GM21423 (cell line): ENCODE data around the gene ACO1.

Source experiments
- ATAC-seq: cut with Tn5 transposase; IDR thresholded peaks from one replicate; pipeline ENCODE4 v1.9.1; 2021; ENCODE audit warnings: mild to moderate bottlenecking, moderate library complexity; ENCODE audit not compliant: unreplicated experiment

Gene ACO1

GRCh38 chr9:32414856-32415255 is 30.4 kb downstream of the ACO1 start:
- ATAC-seq: no peak

DNA sequence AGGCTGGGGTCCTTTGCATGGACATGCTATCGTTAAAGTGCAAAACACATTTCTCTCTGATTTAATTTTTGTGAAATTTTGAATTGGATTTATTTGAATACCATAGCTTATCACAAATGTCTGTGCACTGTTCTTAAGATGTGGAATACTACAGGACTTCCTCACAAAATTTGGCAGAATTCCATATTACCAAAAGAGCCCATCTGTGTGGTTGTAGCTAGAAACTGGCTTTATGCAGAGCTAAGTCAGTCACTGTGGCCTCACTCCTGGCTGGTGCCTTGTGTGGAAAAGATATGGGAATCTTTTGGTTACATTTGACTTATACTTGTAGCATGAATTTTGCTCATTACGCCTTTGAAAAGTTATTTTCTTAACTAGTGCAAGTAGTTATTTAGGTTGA is 35.5 kb downstream of the ACO1 start:
- ATAC-seq: no peak

DNA sequence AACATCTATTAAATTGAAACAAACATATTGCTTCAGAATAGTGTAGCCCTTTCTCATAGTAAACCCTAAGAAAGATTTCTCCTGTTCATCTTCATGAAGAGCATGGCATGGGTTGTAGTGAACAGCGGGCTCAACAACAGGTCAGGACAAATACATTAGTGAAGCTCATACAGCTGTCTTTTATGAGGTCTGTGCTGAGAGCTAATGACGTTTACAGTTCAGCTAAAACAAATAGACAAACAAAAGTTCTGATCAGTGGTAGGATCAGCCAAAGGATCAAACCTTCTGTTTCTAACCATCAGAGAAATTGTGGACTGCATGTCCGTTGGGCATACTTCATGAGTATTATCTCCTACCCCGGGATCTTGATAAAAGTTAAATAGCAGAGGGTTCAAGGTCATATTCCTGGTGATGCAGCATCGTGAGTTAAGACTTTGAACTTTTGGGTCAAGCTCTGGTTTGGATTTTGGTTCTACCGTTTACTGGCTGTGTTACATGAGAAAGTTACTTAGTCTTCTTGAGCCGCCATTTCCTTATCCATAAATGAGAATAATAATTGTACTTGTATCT is 37.9 kb downstream of the ACO1 start:
- ATAC-seq: no peak

GRCh38 chr9:32423371-32423770 is 38.9 kb downstream of the ACO1 start:
- no peak for ATAC-seq

DNA sequence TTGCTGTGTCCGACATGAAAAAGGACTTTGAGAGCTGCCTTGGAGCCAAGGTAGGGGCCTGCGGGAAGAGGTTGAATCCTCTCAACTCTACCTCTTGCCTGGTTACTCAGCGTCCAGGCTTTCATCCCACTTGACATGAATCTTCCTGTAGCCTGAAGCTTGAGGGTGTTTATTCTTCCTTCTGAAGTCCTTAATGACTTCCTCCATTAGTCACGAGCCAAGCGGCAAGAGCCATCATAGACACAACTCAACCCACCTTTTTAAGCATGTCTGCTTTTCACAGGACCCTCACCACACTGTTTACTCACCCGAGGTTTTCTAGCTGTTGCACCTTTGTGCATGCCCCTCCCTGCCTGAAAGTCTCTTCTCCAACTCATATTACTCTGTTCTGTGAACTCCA is 40.2 kb downstream of the ACO1 start:
- ATAC-seq: no peak

DNA sequence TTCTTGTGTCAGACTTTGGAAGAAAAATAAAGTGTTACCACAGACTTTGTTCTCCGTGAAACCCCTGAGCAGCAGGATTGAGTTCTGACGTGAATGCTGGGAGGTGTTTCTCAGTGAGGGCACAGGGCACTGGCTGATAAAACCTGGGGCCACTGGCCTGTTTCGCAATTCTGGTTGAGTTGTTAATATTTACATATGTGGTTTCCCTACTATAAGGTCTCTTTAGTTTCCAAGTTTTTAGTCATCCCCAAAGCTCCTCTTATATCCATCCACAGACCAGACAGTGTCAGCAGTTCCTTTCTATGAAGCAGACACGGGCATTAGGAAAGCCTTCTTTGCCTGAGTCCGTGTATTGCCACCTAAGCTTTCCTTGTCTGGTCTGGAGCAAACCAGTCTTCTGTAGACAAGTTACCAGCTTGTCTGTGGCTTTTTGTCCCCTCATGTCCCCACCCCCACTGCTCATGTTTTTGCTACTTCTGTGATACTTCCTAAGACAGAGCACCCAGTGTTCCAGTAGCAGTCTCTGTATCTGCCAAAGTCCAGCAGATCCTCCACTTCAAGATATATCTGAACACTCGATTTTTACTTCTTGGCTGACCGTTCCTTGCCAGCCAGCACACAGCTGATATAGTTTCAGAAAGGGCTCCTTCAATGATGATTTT is 42.0 kb downstream of the ACO1 start:
- ATAC-seq: peak; percentile 52

- ATAC-seq: no peak
Measured at GRCh38 chr9:32427111-32427873, 42.8 kb downstream of the ACO1 start.

DNA sequence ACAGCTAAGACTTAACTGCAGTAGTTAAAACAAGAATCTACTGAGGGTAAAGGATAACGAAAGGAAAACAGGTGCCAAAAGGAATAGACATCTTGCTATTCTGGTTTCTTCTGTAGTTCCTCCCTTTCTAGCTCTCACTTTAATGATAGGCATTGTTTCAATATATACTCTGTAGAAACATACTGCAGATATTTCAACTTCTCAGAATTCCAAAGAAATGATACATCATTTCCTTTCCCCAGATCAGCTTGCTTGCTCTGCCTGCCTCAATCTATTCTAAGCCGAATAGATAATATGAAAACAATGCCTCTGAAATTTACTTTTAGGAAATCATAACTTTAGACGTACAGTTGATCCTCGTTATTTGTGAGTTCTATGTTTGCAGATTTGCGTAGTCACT is 46.3 kb downstream of the ACO1 start:
- ATAC-seq: no peak

GRCh38 chr9:32431196-32431595 is 46.8 kb downstream of the ACO1 start:
- no peak for ATAC-seq

- no peak for ATAC-seq
Measured at GRCh38 chr9:32431940-32432555, 47.6 kb downstream of the ACO1 start.

DNA sequence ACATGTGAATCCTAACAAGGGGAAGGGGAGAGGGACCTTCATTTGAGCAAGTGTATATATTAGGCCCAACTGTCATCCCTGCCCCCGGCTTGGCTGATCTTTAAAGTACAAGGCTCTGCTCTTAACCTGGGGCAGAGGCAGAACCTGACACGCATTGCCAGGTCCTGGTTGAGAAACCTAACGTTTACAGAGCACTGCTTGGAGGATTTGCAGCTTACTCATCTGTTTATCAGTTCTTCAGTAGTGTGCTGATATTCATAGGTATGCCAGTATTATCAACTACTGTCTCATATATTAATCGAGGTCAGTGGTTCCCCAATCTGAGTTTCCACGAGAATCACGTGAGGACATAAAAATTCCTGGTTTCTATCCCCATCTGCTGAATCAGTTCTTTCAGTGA is 50.4 kb downstream of the ACO1 start:
- no peak for ATAC-seq

GRCh38 chr9:32441678-32442077 is 57.2 kb downstream of the ACO1 start:
- no peak for ATAC-seq

GRCh38 chr9:32442433-32442832 is 58.0 kb downstream of the ACO1 start:
- ATAC-seq: peak; percentile 78

DNA sequence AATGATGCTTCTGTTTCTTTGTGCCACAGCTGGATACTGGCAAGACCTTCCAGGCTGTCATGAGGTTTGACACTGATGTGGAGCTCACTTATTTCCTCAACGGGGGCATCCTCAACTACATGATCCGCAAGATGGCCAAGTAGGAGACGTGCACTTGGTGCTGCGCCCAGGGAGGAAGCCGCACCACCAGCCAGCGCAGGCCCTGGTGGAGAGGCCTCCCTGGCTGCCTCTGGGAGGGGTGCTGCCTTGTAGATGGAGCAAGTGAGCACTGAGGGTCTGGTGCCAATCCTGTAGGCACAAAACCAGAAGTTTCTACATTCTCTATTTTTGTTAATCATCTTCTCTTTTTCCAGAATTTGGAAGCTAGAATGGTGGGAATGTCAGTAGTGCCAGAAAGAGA is 65.5 kb downstream of the ACO1 start:
- ATAC-seq: no peak

- ATAC-seq: no peak
Measured at GRCh38 chr9:32454280-32454679, 69.8 kb downstream of the ACO1 start.

- no peak for ATAC-seq
Measured at GRCh38 chr9:32455738-32456137, 71.3 kb downstream of the ACO1 start.

- ATAC-seq: no peak
Measured at GRCh38 chr9:32456564-32456963, 72.1 kb downstream of the ACO1 start.

DNA sequence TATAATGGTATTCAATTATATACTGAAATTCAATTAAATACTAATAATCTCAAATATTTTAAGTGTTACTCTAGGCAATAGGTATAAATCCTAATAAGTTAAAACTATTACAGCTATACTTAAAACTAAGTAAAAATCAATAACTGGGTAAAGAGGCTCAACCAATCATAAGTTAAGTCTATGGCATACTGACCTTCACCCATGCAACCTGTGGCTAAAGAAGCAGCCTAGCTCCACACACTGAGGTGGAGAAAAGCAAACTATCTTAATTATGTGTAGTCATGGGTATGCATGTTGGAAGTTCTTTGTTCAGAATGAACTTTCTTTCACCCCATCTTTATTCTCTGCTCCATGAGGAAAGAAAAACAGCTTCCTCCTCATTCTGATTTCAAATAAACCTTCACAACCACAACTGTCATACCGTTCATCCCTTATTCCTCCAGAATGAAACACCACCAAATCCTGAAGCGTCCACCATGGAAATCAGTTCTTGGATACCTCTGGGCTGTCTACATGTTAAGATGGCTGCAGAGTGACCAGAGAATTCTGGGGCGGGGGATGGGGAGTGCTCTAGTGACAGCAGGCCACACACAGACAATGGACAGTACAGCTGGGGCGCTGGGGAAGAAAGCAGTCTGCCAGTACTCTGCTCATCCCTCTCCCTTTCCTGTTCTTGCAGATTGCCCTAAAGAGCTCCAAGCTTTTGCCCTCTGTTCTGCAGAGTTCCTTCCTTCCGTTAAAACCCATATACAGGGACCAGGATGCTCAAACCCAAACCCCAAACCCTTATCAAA is 79.3 kb downstream of the ACO1 start:
- no peak for ATAC-seq

GRCh38 chr9:32468740-32469139 is 84.3 kb downstream of the ACO1 start:
- no peak for ATAC-seq

GRCh38 chr9:32472344-32472743 is 87.9 kb downstream of the ACO1 start:
- no peak for ATAC-seq

GRCh38 chr9:32483343-32483742 is 98.9 kb downstream of the ACO1 start:
- ATAC-seq: no peak
